ENCODE results near the gene SIN3B.

Gene SIN3B

GRCh38 chr19:16851031-16851712 is 22.0 kb downstream of the SIN3B start:
- Histone ChIP-seq H3K4me1 (ENCODE audit: control insufficient read depth, insufficient read depth, low read length) (no peaks in the 10 kb centered on the region), H3K36me3 (ENCODE audit: control insufficient read depth in 2 of 2, insufficient read depth in 1 of 2, low read length in 2 of 2) (peaks cover 18 to 89% of the 10 kb centered on the region in 2 experiments), H3K27ac (ENCODE audit: extremely low read depth, low read depth, low read length) (no peak overlapping the region), H3K9me3 (ENCODE audit: control insufficient read depth, insufficient read depth, low read depth, low read length) (no peaks in the 10 kb centered on the region), H3K4me3 (ENCODE audit: low read depth, low read length) (no peak overlapping the region)
- ChIA-PET POLR2A (no interaction called here), CTCF (no interaction called here)
- TF ChIP-seq TRIM28 (IDR thresholded peaks at IDR 0.05; ENCODE audit: borderline replicate concordance, low read length) (no peak), ZBTB21 (tag by site-specific recombination; IDR thresholded peaks at IDR 0.05) (no peak)

- ChIA-PET CTCF (interaction anchor here (1.3 kb wide), 1 partner anchor 138 kb away, joined by 3 read pairs; no protein-coding TSS in a partner anchor), POLR2A (no interaction called here)
- Histone ChIP-seq H3K4me1 (ENCODE audit: control insufficient read depth, insufficient read depth, low read length) (no peaks in the 10 kb centered on the region), H3K9me3 (ENCODE audit: control insufficient read depth, insufficient read depth, low read depth, low read length) (no peaks in the 10 kb centered on the region), H3K36me3 (ENCODE audit: control insufficient read depth in 2 of 2, insufficient read depth in 1 of 2, low read length in 2 of 2) (peaks cover 22 to 78% of the 10 kb centered on the region in 2 experiments), H3K27ac (ENCODE audit: extremely low read depth, low read depth, low read length) (no peak overlapping the region), H3K4me3 (ENCODE audit: low read depth, low read length) (no peak overlapping the region)
- TF ChIP-seq ZBTB48 (tag by site-specific recombination; IDR thresholded peaks at IDR 0.05) (no peak), ZNF654 (tag by site-specific recombination; IDR thresholded peaks at IDR 0.05; ENCODE audit: low read depth) (no peak), ZNF561 (tag by site-specific recombination; IDR thresholded peaks at IDR 0.05; ENCODE audit: borderline replicate concordance) (no peak), ZNF580 (tag by site-specific recombination; IDR thresholded peaks at IDR 0.05) (no peak), ZNF19 (tag by site-specific recombination; IDR thresholded peaks at IDR 0.05; ENCODE audit: low read depth) (no peak), ZNF560 (tag by site-specific recombination; IDR thresholded peaks at IDR 0.05; ENCODE audit: borderline replicate concordance) (no peak), ZNF155 (tag by site-specific recombination; IDR thresholded peaks at IDR 0.05) (no peak), ZNF398 (tag by site-specific recombination; IDR thresholded peaks at IDR 0.05) (no peak), SCRT2 (tag by site-specific recombination; IDR thresholded peaks at IDR 0.05) (no peak), ZNF571 (tag by site-specific recombination; IDR thresholded peaks at IDR 0.05) (no peak), BCL11A (tag by site-specific recombination; IDR thresholded peaks at IDR 0.05; ENCODE audit: low read depth) (no peak), SETDB1 (IDR thresholded peaks at IDR 0.05; ENCODE audit: insufficient read length, low read length) (no peak), ZNF473 (tag by site-specific recombination; IDR thresholded peaks at IDR 0.05) (no peak), ZNF785 (tag by site-specific recombination; IDR thresholded peaks at IDR 0.05) (no peak), TRIM28 (IDR thresholded peaks at IDR 0.05; ENCODE audit: borderline replicate concordance, low read length) (no peak), ZNF518A (tag by site-specific recombination; conservative IDR thresholded peaks at IDR 0.05; ENCODE audit: low read depth) (no peak), ZBTB49 (tag by site-specific recombination; IDR thresholded peaks at IDR 0.05; ENCODE audit: low read depth) (no peak), ZNF449 (tag by site-specific recombination; IDR thresholded peaks at IDR 0.05) (no peak), CTCF (tag by site-specific recombination; IDR thresholded peaks at IDR 0.05) (no peak)
These were observed 23.9 kb downstream of the SIN3B start for GRCh38 chr19:16853066-16853465.
